Right lung (tissue), 10 donors: Measurements from ENCODE around the gene DCLK3. TPM values are rescaled to one million over a fixed set of nuclear protein-coding genes. Genes with fewer than 3 reads are reported as not detected.

ENCODE experiments used
- DNase-seq, 2 donors: peaks; one replicate each; pipeline ENCODE4 v3.0.0-alpha.2; 2013
- long read RNA-seq, 8 donors: transcript quantifications; one replicate each; lab custom pipeline, GENCODE V29; 2026
- polyA plus RNA-seq, 5 donors: library from polyadenylated mRNA; unstranded; fragments of 120-200 nt; gene quantifications; one replicate each; pipeline versions ENCODE4 v1.2.1 to v1.2.3, GENCODE V29; 2013; ENCODE audit warnings: inconsistent platforms in 1 of 5, low replicate concordance in 1 of 5; ENCODE audit not compliant: insufficient read length in 5 of 5, insufficient read depth in 1 of 5

Gene DCLK3
- polyA plus RNA-seq = 1 to 10 TPM; 1.2 to 1.7 (median 1.4) TPM
- long read RNA-seq, donor 1, full-length matches to known transcripts = 1 of 1 reads
- long read RNA-seq, donor 1, partial matches to known transcripts = 0 of 1 reads
- long read RNA-seq, donor 1, other reads (novel, unspliced or antisense) = 0 of 1 reads
- long read RNA-seq, donor 2 = 0 reads
- long read RNA-seq, donor 3 = 0 reads
- long read RNA-seq, donor 4 = 0 reads
- long read RNA-seq, donor 5 = 0 reads
- long read RNA-seq, donor 6 = 0 reads
- long read RNA-seq, donor 7 = 0 reads
- long read RNA-seq, donor 8 = 0 reads

DNA sequence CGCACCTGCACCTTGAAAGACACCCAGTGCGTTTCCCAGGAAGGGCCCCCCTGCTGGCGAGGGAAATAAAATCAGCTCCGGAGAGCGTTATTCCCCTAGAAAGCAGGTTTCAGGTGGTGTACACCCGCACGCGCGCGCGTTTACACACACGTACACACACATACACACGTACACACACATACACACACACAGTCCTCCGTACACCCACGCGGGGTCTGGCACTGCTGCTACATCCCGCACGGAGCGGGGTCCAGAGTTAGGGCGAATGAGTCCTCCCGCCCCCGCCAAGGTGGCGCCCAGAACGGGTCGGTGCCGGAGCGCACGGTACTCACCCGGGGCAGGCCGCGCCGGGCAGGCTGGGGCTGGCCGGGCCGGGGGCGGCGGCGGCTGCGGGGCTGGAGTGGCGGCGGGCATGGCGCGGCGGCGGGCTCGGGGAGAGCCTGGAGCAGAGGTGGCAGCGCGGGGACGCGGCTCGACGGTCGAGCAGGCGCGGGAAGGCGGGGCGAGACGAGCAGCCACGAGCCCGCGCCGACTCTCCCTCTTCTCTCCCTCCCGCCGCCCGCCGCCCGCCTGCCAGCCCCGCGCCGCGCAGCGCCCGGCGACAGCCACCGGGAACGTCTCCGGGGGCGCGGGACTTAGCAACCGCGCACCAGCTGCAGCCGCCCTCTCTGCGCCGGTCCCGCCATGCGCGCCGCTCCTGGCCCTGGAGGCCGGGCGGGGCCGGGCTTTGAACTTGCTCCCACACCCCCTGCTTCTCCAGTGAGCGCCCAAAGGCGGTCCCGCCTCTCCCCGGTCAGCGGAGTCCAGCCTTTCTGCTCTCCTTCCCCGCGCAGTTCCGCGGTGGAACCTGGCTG lies at the start of gene DCLK3:
Gene DCLK3 (minus strand): TSS at position 704 of the 854 bp plus-strand sequence. CDS start 290 bp downstream, at position 414.
- DNase-seq = no peak

GRCh38 chr3:36813305-36813704 lies 49.0 kb upstream of the DCLK3 start:
- DNase-seq = no peak

- DNase-seq = no peak
Measured at GRCh38 chr3:36812240-36812639, 47.9 kb upstream of the DCLK3 start.

GRCh38 chr3:36811768-36812167 lies 47.4 kb upstream of the DCLK3 start:
- no peak for DNase-seq

DNA sequence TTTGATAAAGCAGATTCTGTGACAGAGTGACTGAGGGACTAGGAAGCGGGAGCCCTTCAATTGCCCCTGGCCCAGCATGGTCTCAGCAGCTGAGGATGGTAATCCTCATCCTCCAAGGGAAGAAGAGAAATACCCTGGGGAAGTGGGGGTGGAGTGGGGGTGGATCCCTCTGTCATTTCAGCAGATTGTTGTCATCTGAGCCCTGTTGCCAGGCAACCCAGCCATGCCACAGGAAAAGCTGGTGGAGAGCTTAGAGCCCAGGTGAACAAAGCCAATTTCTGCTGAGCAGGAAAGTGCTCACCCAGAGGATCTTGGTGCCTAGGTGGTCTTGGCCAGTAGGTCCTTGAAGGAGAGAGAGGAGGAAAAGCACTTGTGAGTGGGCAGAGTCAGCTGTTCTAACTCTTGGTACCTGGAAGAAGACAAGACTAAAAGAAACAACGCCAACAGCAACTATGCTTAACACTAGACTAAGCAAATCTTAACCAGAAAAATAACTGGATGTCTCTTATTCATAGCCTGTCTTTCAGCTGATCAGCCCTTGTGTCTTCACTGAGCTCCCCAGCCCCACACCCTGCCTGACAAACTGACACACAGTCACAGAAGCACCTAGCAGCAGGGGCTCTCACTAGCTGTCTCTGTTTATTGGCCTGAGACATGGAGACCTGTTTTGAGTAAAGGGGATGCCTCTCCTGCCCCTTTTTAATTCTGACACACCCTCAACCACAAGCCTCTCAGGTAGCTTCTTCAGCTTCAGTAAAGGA lies 40.1 kb upstream of the DCLK3 start:
- no peak for DNase-seq

GRCh38 chr3:36803091-36803791 lies 38.9 kb upstream of the DCLK3 start:
- no peak for DNase-seq

- no peak for DNase-seq
Measured at GRCh38 chr3:36800533-36801116, 36.3 kb upstream of the DCLK3 start.

GRCh38 chr3:36796881-36797280 lies 32.5 kb upstream of the DCLK3 start:
- no peak for DNase-seq

- no peak for DNase-seq
Measured at GRCh38 chr3:36796161-36796560, 31.8 kb upstream of the DCLK3 start.

GRCh38 chr3:36795622-36796021 lies 31.3 kb upstream of the DCLK3 start:
- no peak for DNase-seq

- no peak for DNase-seq
Measured at GRCh38 chr3:36792342-36792741, 28.0 kb upstream of the DCLK3 start.

DNA sequence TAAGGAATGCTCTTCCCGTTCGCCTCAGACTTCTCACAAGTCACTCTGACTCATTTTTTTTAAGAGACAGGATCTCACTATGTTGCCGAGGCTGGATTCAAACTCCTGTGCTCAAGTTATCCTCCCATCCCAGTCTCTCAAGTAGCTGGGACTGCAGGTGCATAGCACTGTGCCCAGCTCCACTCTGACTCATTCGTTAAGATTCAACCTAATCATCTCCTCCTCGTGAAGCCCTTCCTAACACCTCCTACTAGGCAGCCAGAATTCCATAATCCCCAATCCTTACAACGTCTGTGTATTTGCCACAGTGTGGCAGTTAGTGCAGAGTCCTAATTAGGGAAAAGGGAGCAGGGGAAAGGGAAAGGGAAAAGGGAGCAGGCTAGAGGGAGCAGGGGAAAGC lies 26.4 kb upstream of the DCLK3 start:
- DNase-seq = no peak

DNA sequence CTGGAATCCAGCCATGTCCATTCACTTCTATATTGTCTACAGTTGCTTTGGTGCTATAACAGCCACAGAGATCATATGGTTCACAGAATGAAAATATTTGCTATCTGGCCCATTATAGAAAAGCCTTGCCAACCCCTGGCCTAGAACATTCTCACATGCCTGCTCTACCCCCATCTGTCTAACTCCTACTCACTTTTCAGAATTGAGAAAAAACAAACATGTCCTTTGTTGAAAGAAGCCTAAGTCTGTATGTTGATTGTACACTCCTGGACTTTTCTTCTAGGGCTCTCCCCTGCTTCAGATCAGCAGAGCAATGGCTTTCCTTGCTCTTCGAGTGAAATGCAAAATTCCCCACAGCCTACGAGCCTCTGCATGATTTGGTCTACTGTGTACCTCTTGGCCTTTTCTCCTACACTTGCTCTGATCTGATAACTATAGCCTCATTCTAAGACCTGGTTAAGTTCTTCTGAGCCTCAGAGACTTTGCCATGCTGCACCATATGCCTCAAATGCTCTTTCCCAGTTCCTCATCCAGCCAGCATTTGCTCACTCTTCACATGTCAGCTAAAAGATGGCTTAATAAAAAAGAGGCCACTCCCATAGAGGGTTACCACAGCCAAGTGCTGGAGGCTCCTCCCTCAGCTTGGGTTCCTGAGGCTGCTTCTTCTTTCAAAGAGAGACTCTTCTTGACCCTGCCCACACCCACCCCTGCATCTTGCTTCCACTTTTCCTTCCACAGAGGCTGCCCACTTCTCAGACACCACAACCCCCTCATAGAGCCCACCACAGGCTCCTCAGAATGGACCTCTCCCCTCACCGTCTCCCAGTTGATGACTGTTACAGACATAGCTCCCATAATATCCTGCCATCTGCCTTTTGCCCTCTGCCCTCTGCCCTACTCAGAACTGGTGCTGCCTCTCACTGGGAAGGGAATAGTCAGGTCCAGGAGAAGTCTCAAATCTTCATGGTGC lies 22.9 kb upstream of the DCLK3 start:
- DNase-seq = no peak

- no peak for DNase-seq
Measured at GRCh38 chr3:36784138-36784635, 19.8 kb upstream of the DCLK3 start.

DNA sequence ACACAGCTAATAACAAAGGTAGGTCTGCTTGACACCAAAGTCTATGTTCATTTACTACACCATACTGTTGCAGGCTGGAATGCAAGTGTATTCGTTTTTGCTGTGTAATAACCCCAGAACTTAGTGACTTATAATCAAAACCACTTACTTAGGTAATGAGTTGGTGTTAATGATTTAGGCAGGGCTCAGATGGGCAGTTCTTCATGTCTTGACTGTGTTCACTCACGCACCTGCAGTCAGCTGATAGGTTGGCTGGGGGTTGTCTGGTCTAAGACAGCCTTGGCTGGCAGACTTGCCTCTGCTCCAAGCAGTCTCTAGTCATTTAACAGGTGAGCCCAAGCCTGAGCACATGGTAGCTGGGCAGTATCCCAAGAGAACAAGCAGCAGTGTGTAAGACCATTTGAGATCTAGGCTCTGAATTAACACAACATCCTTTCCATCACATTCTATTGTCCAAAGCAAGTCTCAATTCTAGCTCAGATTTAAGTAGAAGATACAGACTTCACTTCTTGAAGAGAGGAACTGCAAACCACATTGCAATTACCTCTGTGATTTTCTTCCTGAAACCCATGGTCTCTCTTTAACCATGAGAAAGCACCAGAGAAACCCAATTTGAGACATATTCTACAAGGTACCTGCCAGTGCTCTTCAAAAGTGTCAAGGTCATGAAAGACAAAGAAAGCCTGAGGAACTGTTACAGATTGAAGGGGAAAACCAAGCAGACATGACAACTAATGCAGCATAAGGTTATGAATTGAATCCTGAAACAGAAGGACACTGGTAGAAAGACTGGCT lies 13.3 kb upstream of the DCLK3 start:
- DNase-seq = no peak

DNA sequence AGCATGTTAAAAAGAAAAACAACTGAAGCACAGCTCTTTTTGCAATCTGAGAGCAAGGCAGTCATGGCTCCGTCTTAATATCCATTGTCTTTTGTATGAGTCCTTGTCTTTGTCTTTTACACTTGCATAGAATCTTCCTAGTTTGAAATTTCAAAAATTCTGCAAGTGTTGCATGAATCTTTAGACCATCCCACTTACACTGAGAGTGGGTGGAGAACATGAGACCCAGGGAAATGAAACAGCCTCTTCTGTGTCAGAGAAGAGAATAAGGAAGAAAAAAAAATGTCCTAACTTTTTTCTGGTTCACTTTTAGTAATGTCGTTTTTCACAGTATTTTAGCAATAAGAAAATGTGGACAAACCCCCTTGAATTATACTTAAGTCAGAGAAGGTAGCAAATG lies 12.1 kb upstream of the DCLK3 start:
- no peak for DNase-seq

- DNase-seq = no peak
Measured at GRCh38 chr3:36774052-36774451, 9.7 kb upstream of the DCLK3 start.

DNA sequence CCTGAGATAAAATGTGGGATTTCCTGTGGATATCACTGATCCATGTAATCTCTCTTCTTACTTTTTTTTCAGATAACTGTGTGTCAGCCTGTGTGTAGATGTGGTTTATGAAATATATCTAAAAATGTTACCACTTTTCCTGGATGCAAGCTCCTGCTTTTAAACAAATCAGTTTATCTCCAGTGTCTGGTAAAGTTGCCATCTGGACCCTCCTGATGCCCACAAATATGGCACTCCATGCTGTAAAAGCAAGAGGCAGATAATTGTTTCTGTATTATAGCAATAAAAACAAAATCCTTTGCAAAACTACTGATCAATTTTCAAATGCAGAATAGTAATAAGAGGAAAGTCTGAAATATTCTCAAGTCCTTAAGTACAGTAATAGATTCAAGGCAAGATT lies 7.6 kb upstream of the DCLK3 start:
- DNase-seq = no peak

GRCh38 chr3:36769926-36770325 lies 5.6 kb upstream of the DCLK3 start:
- no peak for DNase-seq
